AG09309 (cell line): Measurements from ENCODE around the gene TENT5A.
"Not testable (repeated sequence)": the region's sequence is repeated elsewhere in the genome, so short reads cannot be mapped to it uniquely, and the experiment has no call there.

ENCODE experiments used
- DNase-seq: peaks from one replicate; pipeline ENCODE4 v3.0.0-alpha.2; 2010; ENCODE audit warnings: low read depth
- H3K4me3 ChIP-seq: 2 replicates; pipeline ENCODE4 v1.5.1; 2011; ENCODE audit warnings: mild to moderate bottlenecking, low read depth, low read length, moderate library complexity; ENCODE audit not compliant: control insufficient read depth
- CTCF ChIP-seq: IDR thresholded peaks from 2 replicates; pipeline ENCODE4 v1.5.1; 2011; ENCODE audit warnings: mild to moderate bottlenecking, low read depth, low read length, inconsistent platforms; ENCODE audit not compliant: insufficient read depth, control insufficient read depth; ENCODE audit errors: missing control alignments

TENT5A gene

DNA sequence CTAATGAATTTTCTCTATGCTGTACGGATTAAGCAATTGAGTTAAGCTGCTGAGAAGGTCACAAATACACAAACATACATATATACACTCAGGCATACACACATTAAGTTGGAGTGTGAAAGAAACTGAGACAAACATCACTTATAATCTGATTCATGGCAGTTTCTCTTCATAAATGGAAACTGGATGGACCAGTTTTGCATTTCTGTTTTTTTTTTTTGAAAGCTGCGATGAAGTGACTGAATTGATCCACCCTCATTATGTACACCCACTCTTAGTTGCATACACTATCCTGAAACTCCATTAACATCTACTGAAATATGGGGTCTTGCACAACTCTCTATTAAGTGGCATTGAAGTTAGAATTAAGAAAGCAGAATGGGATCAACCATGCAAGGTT, 32.9 kb upstream of the TENT5A start:
- no peak for DNase-seq
- H3K4me3 ChIP-seq: no peak overlapping the region
- no peak for TF ChIP-seq CTCF

GRCh38 chr6:81783893-81784292, 31.4 kb upstream of the TENT5A start:
- no peak for DNase-seq
- H3K4me3 ChIP-seq: no peak overlapping the region
- TF ChIP-seq CTCF: no peak

DNA sequence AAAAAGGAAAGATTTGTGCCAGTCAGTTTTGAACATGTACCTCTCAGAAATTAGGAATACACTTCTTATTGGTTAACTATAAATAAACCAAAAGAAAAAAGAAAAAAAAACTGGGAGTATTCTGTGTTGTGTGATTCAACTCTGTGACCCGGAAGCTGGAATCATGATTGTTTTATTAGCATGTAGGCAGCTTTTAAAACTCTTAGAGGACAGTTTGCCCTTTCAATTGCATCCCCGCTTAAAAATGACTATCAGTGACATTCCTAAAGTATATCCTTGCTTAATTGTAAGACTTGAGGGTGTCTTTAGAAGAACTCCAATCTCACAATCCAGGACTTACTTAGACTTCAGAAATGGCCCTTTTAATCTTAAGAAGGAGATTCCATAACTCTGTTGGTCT, 29.1 kb upstream of the TENT5A start:
- no peak for DNase-seq
- no peak for TF ChIP-seq CTCF
- H3K4me3 ChIP-seq: no peak overlapping the region

DNA sequence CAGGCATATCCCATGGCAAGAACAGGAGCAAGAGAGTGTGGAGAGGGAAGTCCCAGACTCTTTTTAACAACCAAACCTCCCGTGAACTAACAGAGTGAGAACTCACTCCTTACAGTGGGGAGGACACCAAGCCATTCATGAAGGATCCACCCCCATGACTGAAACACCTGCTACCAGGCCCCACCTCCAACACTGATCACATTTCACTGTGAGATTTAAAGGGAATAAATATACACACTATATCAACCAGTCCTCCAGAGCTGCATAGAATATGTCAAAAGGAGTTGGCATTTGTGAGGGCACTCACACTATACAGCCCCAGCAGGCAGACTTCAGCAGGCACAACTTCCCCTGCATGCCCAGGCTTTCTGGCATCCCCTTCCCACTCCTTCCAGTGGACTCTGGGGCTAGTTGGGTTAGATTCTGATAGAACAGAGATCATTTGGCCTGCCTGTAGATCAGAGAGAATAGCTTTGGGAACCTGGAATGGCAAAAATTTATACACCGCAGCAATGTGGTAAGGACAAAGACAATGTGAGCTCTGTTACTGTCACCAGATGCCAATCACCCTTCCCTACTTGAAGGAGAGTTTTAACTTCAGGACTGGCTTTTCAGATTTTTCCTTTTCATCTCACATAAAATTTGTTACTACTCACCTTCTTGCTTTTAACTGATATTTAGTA, 25.2 kb upstream of the TENT5A start:
- no peak overlapping the region for H3K4me3 ChIP-seq
- TF ChIP-seq CTCF: no peak

DNA sequence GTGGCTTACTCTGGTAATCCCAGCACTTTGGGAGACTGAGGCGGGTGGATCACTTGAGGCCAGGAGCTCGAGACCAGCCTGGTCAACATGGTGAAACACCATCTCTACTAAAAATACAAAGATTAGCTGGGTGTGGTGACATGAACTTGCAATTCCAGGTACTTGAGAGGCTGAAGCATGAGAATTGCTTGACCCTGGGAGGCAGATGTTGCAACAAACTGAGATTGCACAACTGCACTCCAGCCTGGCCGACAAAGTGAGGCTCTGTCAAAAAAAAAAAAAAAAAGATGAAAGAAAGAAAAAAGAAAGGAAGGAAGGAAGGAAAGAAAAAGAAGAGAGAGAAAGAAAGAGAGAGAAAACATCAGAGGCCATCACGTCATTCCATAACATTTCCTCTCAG, 23.7 kb upstream of the TENT5A start:
- DNase-seq, H3K4me3 ChIP-seq: not testable (repeated sequence)

More for the DNA sequence above, 25.2 kb upstream of the TENT5A start:
- DNase-seq: no peak

- H3K4me3 ChIP-seq: no peak overlapping the region
- DNase-seq: no peak
- no peak for TF ChIP-seq CTCF
These were observed 22.1 kb upstream of the TENT5A start for GRCh38 chr6:81774542-81774941.

GRCh38 chr6:81773887-81774286, 21.4 kb upstream of the TENT5A start:
- no peak overlapping the region for H3K4me3 ChIP-seq
- DNase-seq: no peak
- TF ChIP-seq CTCF: no peak
